ENCODE results near the gene NBR1.
"Not testable (repeated sequence)": the region's sequence is repeated elsewhere in the genome, so short reads cannot be mapped to it uniquely, and the experiment has no call there.

NBR1 gene

GRCh38 chr17:43138531-43138930, 32.5 kb upstream of the NBR1 start:
- not testable (repeated sequence) for H3K27ac ChIP-seq (ENCODE audit: low read depth, low read length); H3K18ac ChIP-seq (ENCODE audit: low read length); H3K4ac ChIP-seq (ENCODE audit: low read depth, low read length); H3K14ac ChIP-seq (ENCODE audit: low read length); H2BK5ac ChIP-seq (ENCODE audit: low read depth, low read length, poor library complexity); H3K9ac ChIP-seq (ENCODE audit: low read length); H3K79me2 ChIP-seq (ENCODE audit: control insufficient read depth, insufficient read depth, low read length, poor library complexity); H4K8ac ChIP-seq (ENCODE audit: low read depth, low read length); H3K4me3 ChIP-seq (ENCODE audit: low read depth, low read length); H2AK5ac ChIP-seq (ENCODE audit: low read length); DNase-seq; H3K4me2 ChIP-seq (ENCODE audit: low read length); H3K27me3 ChIP-seq (ENCODE audit: insufficient read depth, low read length); H4K91ac ChIP-seq (ENCODE audit: low read depth, low read length); H3K79me1 ChIP-seq (ENCODE audit: low read length); H3K23ac ChIP-seq (ENCODE audit: low read length); H2AFZ ChIP-seq (ENCODE audit: insufficient read depth, low read length, poor library complexity); H3K9me3 ChIP-seq (ENCODE audit: insufficient read depth, low read depth, low read length); H2BK120ac ChIP-seq (ENCODE audit: insufficient read depth, low read length, poor library complexity); H4K12ac ChIP-seq (ENCODE audit: low read depth, low read length); H2BK12ac ChIP-seq (ENCODE audit: low read length); H3K4me1 ChIP-seq (ENCODE audit: control insufficient read depth in 1 of 2, insufficient read depth in 2 of 2, low read length in 2 of 2)
- no CpG with 5 or more reads among the region's 4 CpGs for WGBS (ENCODE audit: extremely low coverage, insufficient coverage, insufficient read length)
- H3K36me3 ChIP-seq (ENCODE audit: control insufficient read depth in 1 of 2, insufficient read depth in 2 of 2, low read length in 2 of 2), result peaks cover 9 to 19% of the 10 kb centered on the region in 2 experiments

- peaks cover 2 to 3% of the 10 kb centered on the region in 2 experiments for H3K36me3 ChIP-seq (ENCODE audit: control insufficient read depth in 1 of 2, insufficient read depth in 2 of 2, low read length in 2 of 2)
- H3K9me3 ChIP-seq (ENCODE audit: insufficient read depth, low read depth, low read length), result no peaks in the 10 kb centered on the region
- no peaks in the 10 kb centered on the region for H3K79me1 ChIP-seq (ENCODE audit: low read length)
- H3K27me3 ChIP-seq (ENCODE audit: insufficient read depth, low read length), result no peaks in the 10 kb centered on the region
- no peaks in the 10 kb centered on the region for H3K79me2 ChIP-seq (ENCODE audit: control insufficient read depth, insufficient read depth, low read length, poor library complexity)
- H3K9ac ChIP-seq (ENCODE audit: low read length), result no peak overlapping the region
- H2BK12ac ChIP-seq (ENCODE audit: low read length), result no peak overlapping the region
- no peak overlapping the region for H2AFZ ChIP-seq (ENCODE audit: insufficient read depth, low read length, poor library complexity)
- H3K18ac ChIP-seq (ENCODE audit: low read length), result no peak overlapping the region
- no peak overlapping the region for H2AK5ac ChIP-seq (ENCODE audit: low read length)
- H3K14ac ChIP-seq (ENCODE audit: low read length), result no peak overlapping the region
- no peak for DNase-seq
- no peak overlapping the region for H4K91ac ChIP-seq (ENCODE audit: low read depth, low read length)
- no peak overlapping the region for H3K4me3 ChIP-seq (ENCODE audit: low read depth, low read length)
- no peak overlapping the region for H2BK5ac ChIP-seq (ENCODE audit: low read depth, low read length, poor library complexity)
- H3K23ac ChIP-seq (ENCODE audit: low read length), result no peak overlapping the region
- no peak overlapping the region for H4K12ac ChIP-seq (ENCODE audit: low read depth, low read length)
- no peak overlapping the region for H4K8ac ChIP-seq (ENCODE audit: low read depth, low read length)
- H2BK120ac ChIP-seq (ENCODE audit: insufficient read depth, low read length, poor library complexity), result no peak overlapping the region
- no CpG with 5 or more reads among the region's 11 CpGs for WGBS (ENCODE audit: extremely low coverage, insufficient coverage, insufficient read length)
- no peak overlapping the region for H3K4me2 ChIP-seq (ENCODE audit: low read length)
- no peak overlapping the region for H3K4ac ChIP-seq (ENCODE audit: low read depth, low read length)
- no peak overlapping the region for H3K27ac ChIP-seq (ENCODE audit: low read depth, low read length)
- H3K4me1 ChIP-seq (ENCODE audit: control insufficient read depth in 1 of 2, insufficient read depth in 2 of 2, low read length in 2 of 2), result no peaks in the 10 kb centered on the region
These were observed 30.4 kb upstream of the NBR1 start for GRCh38 chr17:43140396-43141332.

DNA sequence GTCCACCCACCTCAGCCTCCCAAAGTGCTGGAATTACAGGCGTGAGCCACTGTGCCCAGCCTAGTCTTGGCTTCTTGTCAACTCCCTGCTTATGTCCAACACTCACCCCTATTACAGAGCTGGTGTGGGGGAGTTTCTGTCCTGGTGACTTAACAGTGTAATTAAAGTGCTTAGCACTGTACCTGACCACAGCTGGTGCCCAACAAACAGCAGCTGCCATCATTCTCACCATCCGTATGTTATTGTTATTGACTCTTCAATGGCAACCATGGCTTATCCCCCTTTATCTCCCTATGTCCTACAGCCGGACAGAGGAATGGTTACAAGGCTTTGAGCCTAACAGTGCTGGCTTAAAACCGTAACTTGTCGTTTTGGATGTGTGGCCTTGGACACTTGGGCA, 28.9 kb upstream of the NBR1 start:
- no peak overlapping the region for H3K4me2 ChIP-seq (ENCODE audit: low read length)
- no peak overlapping the region for H4K91ac ChIP-seq (ENCODE audit: low read depth, low read length)
- WGBS (ENCODE audit: extremely low coverage, insufficient coverage, insufficient read length), result no CpG with 5 or more reads among the region's 5 CpGs
- H2AFZ ChIP-seq (ENCODE audit: insufficient read depth, low read length, poor library complexity), result no peak overlapping the region
- no peak overlapping the region for H3K27ac ChIP-seq (ENCODE audit: low read depth, low read length)
- H3K79me2 ChIP-seq (ENCODE audit: control insufficient read depth, insufficient read depth, low read length, poor library complexity), result no peaks in the 10 kb centered on the region
- no peak overlapping the region for H3K4ac ChIP-seq (ENCODE audit: low read depth, low read length)
- H2BK5ac ChIP-seq (ENCODE audit: low read depth, low read length, poor library complexity), result no peak overlapping the region
- H3K27me3 ChIP-seq (ENCODE audit: insufficient read depth, low read length), result no peaks in the 10 kb centered on the region
- H3K4me3 ChIP-seq (ENCODE audit: low read depth, low read length), result no peak overlapping the region
- no peak overlapping the region for H4K8ac ChIP-seq (ENCODE audit: low read depth, low read length)
- no peak overlapping the region for H3K23ac ChIP-seq (ENCODE audit: low read length)
- H2BK120ac ChIP-seq (ENCODE audit: insufficient read depth, low read length, poor library complexity), result no peak overlapping the region
- no peak overlapping the region for H2BK12ac ChIP-seq (ENCODE audit: low read length)
- no peak overlapping the region for H4K12ac ChIP-seq (ENCODE audit: low read depth, low read length)
- peaks cover 0 to 3% of the 10 kb centered on the region in 2 experiments for H3K36me3 ChIP-seq (ENCODE audit: control insufficient read depth in 1 of 2, insufficient read depth in 2 of 2, low read length in 2 of 2)
- no peak overlapping the region for H2AK5ac ChIP-seq (ENCODE audit: low read length)
- H3K14ac ChIP-seq (ENCODE audit: low read length), result no peak overlapping the region
- no peak overlapping the region for H3K18ac ChIP-seq (ENCODE audit: low read length)
- no peak for DNase-seq
- H3K79me1 ChIP-seq (ENCODE audit: low read length), result no peaks in the 10 kb centered on the region
- H3K9me3 ChIP-seq (ENCODE audit: insufficient read depth, low read depth, low read length), result no peaks in the 10 kb centered on the region
- H3K4me1 ChIP-seq (ENCODE audit: control insufficient read depth in 1 of 2, insufficient read depth in 2 of 2, low read length in 2 of 2), result no peaks in the 10 kb centered on the region
- H3K9ac ChIP-seq (ENCODE audit: low read length), result no peak overlapping the region

DNA sequence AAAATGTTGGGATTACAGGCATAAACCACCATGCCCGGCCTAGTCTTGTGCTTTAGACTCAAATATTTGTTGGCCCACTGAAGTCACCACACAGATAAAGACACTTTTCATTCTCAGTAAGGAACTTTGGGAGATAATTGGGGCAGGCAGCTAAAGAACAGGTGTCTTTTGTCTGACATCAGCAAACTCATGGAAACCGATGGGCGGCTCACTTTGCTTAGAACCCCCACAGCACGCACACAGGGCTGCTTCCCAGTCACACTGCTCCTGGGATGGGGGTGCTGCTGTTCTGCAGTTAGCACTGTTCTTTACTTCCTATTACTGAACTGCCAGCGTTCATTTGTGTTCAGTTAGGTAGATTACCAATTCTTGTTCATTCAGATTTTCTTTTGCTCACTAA, 27.8 kb upstream of the NBR1 start:
- no peak overlapping the region for H3K4me3 ChIP-seq (ENCODE audit: low read depth, low read length)
- no peak overlapping the region for H2BK5ac ChIP-seq (ENCODE audit: low read depth, low read length, poor library complexity)
- no peak overlapping the region for H3K23ac ChIP-seq (ENCODE audit: low read length)
- H3K4me2 ChIP-seq (ENCODE audit: low read length), result no peak overlapping the region
- no peak overlapping the region for H3K4ac ChIP-seq (ENCODE audit: low read depth, low read length)
- H3K27ac ChIP-seq (ENCODE audit: low read depth, low read length), result no peak overlapping the region
- no peaks in the 10 kb centered on the region for H3K4me1 ChIP-seq (ENCODE audit: control insufficient read depth in 1 of 2, insufficient read depth in 2 of 2, low read length in 2 of 2)
- H3K27me3 ChIP-seq (ENCODE audit: insufficient read depth, low read length), result no peaks in the 10 kb centered on the region
- no peak overlapping the region for H4K8ac ChIP-seq (ENCODE audit: low read depth, low read length)
- no peak for DNase-seq
- H3K36me3 ChIP-seq (ENCODE audit: control insufficient read depth in 1 of 2, insufficient read depth in 2 of 2, low read length in 2 of 2), result peaks cover 0 to 3% of the 10 kb centered on the region in 2 experiments
- no peaks in the 10 kb centered on the region for H3K79me2 ChIP-seq (ENCODE audit: control insufficient read depth, insufficient read depth, low read length, poor library complexity)
- no peak overlapping the region for H2BK120ac ChIP-seq (ENCODE audit: insufficient read depth, low read length, poor library complexity)
- no peak overlapping the region for H2AK5ac ChIP-seq (ENCODE audit: low read length)
- H3K9ac ChIP-seq (ENCODE audit: low read length), result no peak overlapping the region
- H3K18ac ChIP-seq (ENCODE audit: low read length), result no peak overlapping the region
- WGBS (ENCODE audit: extremely low coverage, insufficient coverage, insufficient read length), result no CpG with 5 or more reads among the region's 5 CpGs
- no peaks in the 10 kb centered on the region for H3K9me3 ChIP-seq (ENCODE audit: insufficient read depth, low read depth, low read length)
- no peak overlapping the region for H3K14ac ChIP-seq (ENCODE audit: low read length)
- H4K12ac ChIP-seq (ENCODE audit: low read depth, low read length), result no peak overlapping the region
- H2BK12ac ChIP-seq (ENCODE audit: low read length), result no peak overlapping the region
- H2AFZ ChIP-seq (ENCODE audit: insufficient read depth, low read length, poor library complexity), result no peak overlapping the region
- no peaks in the 10 kb centered on the region for H3K79me1 ChIP-seq (ENCODE audit: low read length)
- H4K91ac ChIP-seq (ENCODE audit: low read depth, low read length), result no peak overlapping the region

Data from trophoblast cell (in vitro differentiated cells and primary cell).